HepG2 (cell line): ENCODE data around the gene TMPRSS11E. TPM values are rescaled to one million over a fixed set of nuclear protein-coding genes. Genes with fewer than 3 reads are reported as not detected.

Source experiments
- ATAC-seq: fragments of 200-7000 bp; cut with Tn5 transposase; 3 replicates; pipeline ENCODE4 v1.9.1; 2020; ENCODE audit warnings: mild to moderate bottlenecking, moderate library complexity
- BruUV-seq: library from RNA; stranded (reverse); fragments of 400-500 nt; replicated peaks from 2 replicates; lab custom pipeline; 2021; lab: Mats Ljungman, UMichigan
- CTCF ChIA-PET: fragments of 300-600 bp; formaldehyde crosslinking; extraction: SDS; loops from one replicate; lab custom pipeline; 2021; ENCODE audit warnings: low total read pairs, inconsistent platforms, low intra/inter-chr PET ratio; lab: Yijun Ruan, JAX
- POLR2A ChIA-PET: fragments of 350-600 bp; sonication (Branson Sonifier 250); formaldehyde crosslinking; loops from one replicate; lab custom pipeline; 2020; ENCODE audit warnings: antibody characterized with exemption, inconsistent platforms; lab: Yijun Ruan, JAX
- DNase-seq: peaks from one replicate; pipeline ENCODE4 v3.0.0-alpha.2; 2015; ENCODE audit warnings: low spot score
- FAIRE-seq: peaks from 3 replicates; lab custom pipeline; 2011; peaks lifted over from hg19 to GRCh38; lab: Jason Lieb, UNC
- H2AFZ ChIP-seq: one replicate; pipeline ENCODE4 v1.6.1; 2011; ENCODE audit warnings: low read length, inconsistent platforms
- H3K27ac ChIP-seq: fragments of 300-600 bp; 3 replicates; pipeline ENCODE4 v1.8.0; 2011; ENCODE audit warnings: mixed run types, mild to moderate bottlenecking, mixed read lengths, low read length, inconsistent platforms; ENCODE audit not compliant: insufficient read depth; ENCODE audit errors: extremely low read length
- H3K27me3 ChIP-seq, 2 experiments: fragments of 200-600 bp in 1 of 2; 2 replicates in 1 of 2; 3 replicates in 1 of 2; pipeline versions ENCODE4 v1.6.0 to v1.8.0; 2011; ENCODE audit warnings: low read length in 2 of 2, mild to moderate bottlenecking in 2 of 2, moderate library complexity in 2 of 2, inconsistent platforms in 1 of 2; ENCODE audit not compliant: insufficient read depth in 2 of 2, control insufficient read depth in 1 of 2
- H3K36me3 ChIP-seq, 2 experiments: fragments of 200-600 bp in 1 of 2; replicated peaks in 1 of 2; 2 replicates in 1 of 2; 3 replicates in 1 of 2; pipeline versions ENCODE4 v1.5.1 to v1.8.0; 2011; ENCODE audit warnings: low read length in 2 of 2, inconsistent platforms in 1 of 2; ENCODE audit not compliant: insufficient read depth in 2 of 2, control insufficient read depth in 1 of 2
- H3K4me1 ChIP-seq: 2 replicates; pipeline ENCODE4 v1.5.1; 2012; ENCODE audit warnings: low read length, inconsistent platforms; ENCODE audit not compliant: insufficient read depth
- H3K4me2 ChIP-seq: 2 replicates; pipeline ENCODE4 v1.6.0; 2011; ENCODE audit warnings: low read depth, low read length, inconsistent platforms
- H3K4me3 ChIP-seq, 3 experiments: fragments of 200-600 bp in 1 of 3; sonication (generic), shearing (Covaris generic) in 1 of 3; replicated peaks in 1 of 3; 2 replicates each; pipeline ENCODE4 v1.5.1; 2011 to 2016; ENCODE audit warnings: low read length in 3 of 3, inconsistent platforms in 2 of 3, low read depth in 2 of 3, mild to moderate bottlenecking in 2 of 3, control low read depth in 1 of 3, mixed read lengths in 1 of 3; ENCODE audit not compliant: insufficient read depth in 1 of 3
- H3K79me2 ChIP-seq: one replicate; pipeline ENCODE4 v1.6.1; 2011; ENCODE audit warnings: low read length, inconsistent platforms; ENCODE audit not compliant: insufficient read depth
- H3K9ac ChIP-seq: 2 replicates; pipeline ENCODE4 v1.6.0; 2011; ENCODE audit warnings: mild to moderate bottlenecking, low read depth, low read length, inconsistent platforms; ENCODE audit not compliant: insufficient read depth
- H3K9me3 ChIP-seq: 2 replicates; pipeline ENCODE4 v1.5.1; 2012; ENCODE audit warnings: mild to moderate bottlenecking, low read length
- H4K20me1 ChIP-seq: 2 replicates; pipeline ENCODE4 v1.6.0; 2011; ENCODE audit warnings: inconsistent platforms, mild to moderate bottlenecking, low read length, moderate library complexity; ENCODE audit not compliant: insufficient read depth
- ELF3 ChIP-seq: IDR thresholded peaks from 2 replicates; pipeline ENCODE4 v1.6.1; 2016; ENCODE audit warnings: missing genetic modification reagents, missing compliant biosample characterization
- GLMP ChIP-seq: sonication (generic); formaldehyde crosslinking; IDR thresholded peaks from 2 replicates; pipeline ENCODE4 v1.9.0; 2021; ENCODE audit warnings: missing genetic modification reagents, mild to moderate bottlenecking, borderline replicate concordance
- HDAC2 ChIP-seq: sonication (generic); formaldehyde crosslinking; IDR thresholded peaks from 2 replicates; pipeline ENCODE4 v1.4.0; 2020; ENCODE audit warnings: missing genetic modification reagents
- KDM3A ChIP-seq: IDR thresholded peaks from 2 replicates; pipeline ENCODE4 v1.6.1; 2018; ENCODE audit warnings: low read depth, missing compliant biosample characterization
- KDM4B ChIP-seq: sonication (generic); formaldehyde crosslinking; IDR thresholded peaks from 2 replicates; pipeline ENCODE4 v1.4.0; 2020; ENCODE audit warnings: missing genetic modification reagents
- SKIL ChIP-seq: sonication (generic); formaldehyde crosslinking; IDR thresholded peaks from 2 replicates; pipeline ENCODE4 v1.8.0; 2022; ENCODE audit warnings: missing genetic modification reagents, mild to moderate bottlenecking, moderate library complexity, borderline replicate concordance
- YEATS2 ChIP-seq: sonication (generic); formaldehyde crosslinking; IDR thresholded peaks from 2 replicates; pipeline ENCODE4 v1.4.0; 2020; ENCODE audit warnings: missing genetic modification reagents, borderline replicate concordance
- ZNF710 ChIP-seq: sonication (generic); formaldehyde crosslinking; IDR thresholded peaks from 2 replicates; pipeline ENCODE4 v1.5.0; 2020; ENCODE audit warnings: mild to moderate bottlenecking, missing genetic modification reagents, borderline replicate concordance
- WGBS: methylation state at CpG from one replicate; pipeline ENCODE4 v1.1.6; 2017; ENCODE audit warnings: low lambda C conversion rate; 5-methylcytosine and 5-hydroxymethylcytosine counted together
- in situ Hi-C: cut with HindIII; loops from 2 replicates; pipeline ENCODE4 v1.10.0; 2017; ENCODE audit warnings: low pct_unique_long_range_greater_than_20kb; ENCODE audit not compliant: extremely low pct_ligation_motif_present
- intact Hi-C: fragments of 100-400 bp; cut with micrococcal nuclease; formaldehyde crosslinking; loops from one replicate; pipeline ENCODE4 v1.10.0; 2022; ENCODE audit not compliant: unreplicated experiment
- polyA plus RNA-seq, 8 experiments: library from polyadenylated mRNA; depleted of rRNA in 3 of 8; stranded (reverse) in 7 of 8; unstranded in 1 of 8; fragments of >200 nt; fragmentation: Illumina TruSeq in 4 of 8; extraction: Trizol in 4 of 8; gene quantifications; 2 replicates each; pipeline versions ENCODE4 v1.2.1 to v1.2.3, GENCODE V29; 2011 to 2016; ENCODE audit warnings: low read depth in 4 of 8, missing spikeins in 1 of 8, mixed read lengths in 1 of 8; ENCODE audit not compliant: insufficient read depth in 1 of 8
- total RNA-seq, 5 experiments: library from RNA; depleted of rRNA; stranded (reverse); fragments of >200 nt; fragmentation: Illumina TruSeq; extraction: Trizol; gene quantifications; 2 replicates each; pipeline ENCODE4 v1.2.3, GENCODE V29; 2016; ENCODE audit warnings: low read depth in 1 of 5
- TF ChIP-seq, protein P1 (sequence below): sonication (generic); formaldehyde crosslinking; IDR thresholded peaks from 2 replicates; pipeline ENCODE4 v1.4.0; 2020; ENCODE audit warnings: missing genetic modification reagents, borderline replicate concordance
- TF ChIP-seq, protein P2 (sequence below), 2 experiments: sonication (generic) in 1 of 2; formaldehyde crosslinking in 1 of 2; IDR thresholded peaks; 2 replicates each; pipeline versions ENCODE4 v1.4.0 to v1.6.1; 2016 to 2020; ENCODE audit warnings: borderline replicate concordance in 1 of 2, low read depth in 1 of 2, mild to moderate bottlenecking in 1 of 2, missing genetic modification reagents in 1 of 2

Gene TMPRSS11E
- total and polyA plus RNA-seq, 2 of the 13 experiments (the other 11 are each of a cell fraction or from before 2014, with no cell fraction given), result not detected

GRCh38 chr4:68416591-68416990 lies 30.7 kb upstream of the TMPRSS11E start:
- H3K9me3 ChIP-seq, result no peaks in the 10 kb centered on the region
- no peak overlapping the region for H3K27ac ChIP-seq
- ATAC-seq, result no peak
- CTCF ChIA-PET, result no interaction called here
- TF ChIP-seq ELF3 (no peak), KDM3A (CRISPR knock-in tag) (no peak), ZNF710 (CRISPR knock-in tag) (no peak), GLMP (CRISPR knock-in tag) (no peak), KDM4B (CRISPR knock-in tag) (no peak), HDAC2 (no peak), YEATS2 (CRISPR knock-in tag) (no peak), SKIL (CRISPR knock-in tag) (no peak)
- TF ChIP-seq, protein P1, sequence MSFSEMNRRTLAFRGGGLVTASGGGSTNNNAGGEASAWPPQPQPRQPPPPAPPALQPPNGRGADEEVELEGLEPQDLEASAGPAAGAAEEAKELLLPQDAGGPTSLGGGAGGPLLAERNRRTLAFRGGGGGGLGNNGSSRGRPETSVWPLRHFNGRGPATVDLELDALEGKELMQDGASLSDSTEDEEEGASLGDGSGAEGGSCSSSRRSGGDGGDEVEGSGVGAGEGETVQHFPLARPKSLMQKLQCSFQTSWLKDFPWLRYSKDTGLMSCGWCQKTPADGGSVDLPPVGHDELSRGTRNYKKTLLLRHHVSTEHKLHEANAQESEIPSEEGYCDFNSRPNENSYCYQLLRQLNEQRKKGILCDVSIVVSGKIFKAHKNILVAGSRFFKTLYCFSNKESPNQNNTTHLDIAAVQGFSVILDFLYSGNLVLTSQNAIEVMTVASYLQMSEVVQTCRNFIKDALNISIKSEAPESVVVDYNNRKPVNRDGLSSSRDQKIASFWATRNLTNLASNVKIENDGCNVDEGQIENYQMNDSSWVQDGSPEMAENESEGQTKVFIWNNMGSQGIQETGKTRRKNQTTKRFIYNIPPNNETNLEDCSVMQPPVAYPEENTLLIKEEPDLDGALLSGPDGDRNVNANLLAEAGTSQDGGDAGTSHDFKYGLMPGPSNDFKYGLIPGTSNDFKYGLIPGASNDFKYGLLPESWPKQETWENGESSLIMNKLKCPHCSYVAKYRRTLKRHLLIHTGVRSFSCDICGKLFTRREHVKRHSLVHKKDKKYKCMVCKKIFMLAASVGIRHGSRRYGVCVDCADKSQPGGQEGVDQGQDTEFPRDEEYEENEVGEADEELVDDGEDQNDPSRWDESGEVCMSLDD (CRISPR knock-in tag), result no peak
- TF ChIP-seq, protein P2, sequence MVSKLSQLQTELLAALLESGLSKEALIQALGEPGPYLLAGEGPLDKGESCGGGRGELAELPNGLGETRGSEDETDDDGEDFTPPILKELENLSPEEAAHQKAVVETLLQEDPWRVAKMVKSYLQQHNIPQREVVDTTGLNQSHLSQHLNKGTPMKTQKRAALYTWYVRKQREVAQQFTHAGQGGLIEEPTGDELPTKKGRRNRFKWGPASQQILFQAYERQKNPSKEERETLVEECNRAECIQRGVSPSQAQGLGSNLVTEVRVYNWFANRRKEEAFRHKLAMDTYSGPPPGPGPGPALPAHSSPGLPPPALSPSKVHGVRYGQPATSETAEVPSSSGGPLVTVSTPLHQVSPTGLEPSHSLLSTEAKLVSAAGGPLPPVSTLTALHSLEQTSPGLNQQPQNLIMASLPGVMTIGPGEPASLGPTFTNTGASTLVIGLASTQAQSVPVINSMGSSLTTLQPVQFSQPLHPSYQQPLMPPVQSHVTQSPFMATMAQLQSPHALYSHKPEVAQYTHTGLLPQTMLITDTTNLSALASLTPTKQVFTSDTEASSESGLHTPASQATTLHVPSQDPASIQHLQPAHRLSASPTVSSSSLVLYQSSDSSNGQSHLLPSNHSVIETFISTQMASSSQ (IDR thresholded peaks at IDR 0.05; ENCODE audit: low read depth), result no peak
- TF ChIP-seq, protein P2 (CRISPR knock-in tag; IDR thresholded peaks at IDR 0.05; ENCODE audit: borderline replicate concordance), result no peak
- TF ChIP-seq, all 625 proteins: peak for 0
- Histone ChIP-seq H3K4me2 (no peak overlapping the region), H3K4me3 (no peak overlapping the region), H3K27me3 (no peaks in the 10 kb centered on the region), H2AFZ (no peak overlapping the region), H3K4me1 (no peaks in the 10 kb centered on the region), H3K9ac (no peak overlapping the region), H3K36me3 (no peaks in the 10 kb centered on the region), H4K20me1 (no peaks in the 10 kb centered on the region), H3K79me2 (no peaks in the 10 kb centered on the region)
- no TSS peak for BruUV-seq
- 33% methylated on average over 3 of the region's 3 CpGs for WGBS
- POLR2A ChIA-PET, result no interaction called here
- intact Hi-C loops (no loop called here), in situ Hi-C loops (no loop called here)
- DNase-seq (no peak), FAIRE-seq (no peak)
